NCI-H1417 (cell line): Measurements from ENCODE around the gene RBM20.
"Not testable (repeated sequence)": the region's sequence is repeated elsewhere in the genome, so short reads cannot be mapped to it uniquely, and the experiment has no call there.

Experiments used
- DNase-seq, 3 experiments: peaks; one replicate each; lab custom pipeline; 2025; lab: John Stamatoyannopoulos, UW

The RBM20 gene

DNA sequence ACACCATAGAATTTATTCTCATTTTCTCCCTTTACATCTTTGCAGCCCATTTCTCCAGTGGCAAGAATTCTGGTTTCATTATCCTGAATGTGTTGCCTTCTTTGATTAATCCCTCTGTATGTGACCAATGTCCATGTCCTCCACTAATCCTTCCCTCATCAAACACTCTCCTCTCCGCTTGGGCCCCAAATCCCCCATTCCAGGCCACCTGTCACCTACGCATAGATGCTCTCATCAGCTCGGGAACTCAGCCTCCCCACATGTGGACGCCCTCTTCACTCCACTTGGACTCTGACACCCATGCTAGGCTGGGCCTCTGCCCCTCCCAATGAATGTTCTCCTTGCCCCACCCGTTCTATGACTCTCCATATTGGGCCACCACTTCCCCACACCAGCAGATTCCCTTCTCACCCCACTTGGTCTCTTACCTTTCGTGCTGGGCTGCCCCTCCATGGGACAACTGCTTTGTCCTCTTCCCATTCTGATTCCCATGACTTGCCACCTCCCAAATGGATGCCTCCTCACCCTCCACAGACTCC is 18.7 kb upstream of the RBM20 start:
- no peak for DNase-seq

DNA sequence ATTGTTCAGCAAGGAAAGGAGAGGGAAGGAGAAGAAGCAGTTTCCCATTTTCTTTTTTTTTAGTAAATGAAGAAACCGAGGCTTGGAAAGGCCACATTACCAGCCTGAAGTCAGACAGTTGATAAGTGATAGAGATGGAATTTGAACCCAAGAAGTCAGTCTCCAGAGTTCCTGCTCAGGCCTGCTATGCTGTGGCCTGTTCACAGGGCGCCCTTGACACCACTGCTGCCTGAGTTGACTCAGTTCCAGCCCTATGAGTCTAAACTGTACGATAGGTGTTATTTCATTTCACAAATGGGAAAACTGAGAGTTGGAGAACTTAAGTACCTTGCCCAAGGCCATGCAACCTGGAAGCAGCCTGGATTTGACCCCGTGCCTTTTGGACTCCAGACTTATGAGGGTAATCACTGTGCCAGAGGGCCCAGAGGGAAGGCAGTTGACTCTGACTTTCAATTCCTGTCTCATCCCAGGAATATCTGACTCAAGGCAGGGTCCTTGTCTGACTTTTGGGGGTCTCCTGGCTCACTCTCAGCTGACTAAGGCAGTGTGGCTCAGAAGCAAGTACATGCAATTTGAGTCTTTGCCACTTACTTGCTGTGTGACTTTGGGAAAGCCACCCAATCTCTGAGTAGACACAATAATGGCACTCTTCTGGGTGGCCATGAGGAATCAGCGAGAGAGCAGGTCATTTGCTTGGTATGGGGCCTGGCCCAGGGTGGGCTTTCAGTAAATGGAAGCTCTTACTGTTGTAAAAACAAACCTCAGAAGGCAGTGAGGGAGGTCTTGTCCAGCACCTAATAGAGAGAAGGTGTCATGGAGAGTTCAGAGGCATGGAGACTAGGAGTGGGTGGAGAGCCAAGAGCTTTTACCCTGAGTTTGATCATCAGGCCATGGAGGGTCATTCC is 17.9 kb upstream of the RBM20 start:
- DNase-seq, result no peak

DNA sequence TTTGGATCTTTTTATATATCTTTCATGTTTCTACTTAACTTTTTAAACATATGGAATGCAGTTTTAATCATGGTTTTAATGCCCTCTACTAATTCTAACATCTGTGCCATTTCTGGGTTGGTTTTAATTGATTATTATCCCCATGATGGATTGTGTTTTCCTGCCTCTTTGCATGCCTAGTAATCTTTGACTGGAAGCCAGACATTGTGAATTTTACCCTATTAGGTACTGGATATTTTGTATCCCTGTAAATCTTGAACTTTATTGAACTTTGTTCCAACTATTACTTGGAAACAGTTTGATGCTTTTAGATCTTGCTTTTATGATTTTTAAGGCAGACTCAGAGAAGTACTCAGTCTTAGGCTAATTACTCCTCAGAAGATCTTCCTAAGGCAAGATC is 16.0 kb upstream of the RBM20 start:
- no peak for DNase-seq

DNA sequence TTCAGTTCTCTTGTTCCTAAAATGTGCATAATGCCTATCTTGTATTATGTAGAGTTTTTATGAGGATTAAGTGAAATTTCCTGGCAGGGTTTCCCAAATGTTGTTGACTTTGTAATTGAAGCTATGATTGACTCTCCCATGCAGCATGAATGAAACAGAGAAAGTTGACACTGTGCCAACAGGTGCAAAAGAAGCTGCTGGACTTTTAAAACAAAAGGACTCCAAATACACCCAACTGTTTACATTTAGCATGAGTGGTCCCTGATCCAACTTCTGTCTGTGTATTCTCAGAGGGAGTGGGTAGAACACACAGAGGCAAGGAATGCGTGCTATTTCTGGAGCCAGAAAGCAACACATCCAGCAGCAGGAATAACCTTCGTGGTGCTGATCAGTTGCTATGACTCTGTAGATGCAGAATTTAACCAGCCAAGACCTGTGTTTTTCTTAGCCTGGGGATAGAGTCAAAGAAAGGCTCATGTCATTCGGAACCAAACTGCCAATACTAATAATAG is 14.4 kb upstream of the RBM20 start:
- peak; percentile 61 to 93 (median 88) for DNase-seq

DNA sequence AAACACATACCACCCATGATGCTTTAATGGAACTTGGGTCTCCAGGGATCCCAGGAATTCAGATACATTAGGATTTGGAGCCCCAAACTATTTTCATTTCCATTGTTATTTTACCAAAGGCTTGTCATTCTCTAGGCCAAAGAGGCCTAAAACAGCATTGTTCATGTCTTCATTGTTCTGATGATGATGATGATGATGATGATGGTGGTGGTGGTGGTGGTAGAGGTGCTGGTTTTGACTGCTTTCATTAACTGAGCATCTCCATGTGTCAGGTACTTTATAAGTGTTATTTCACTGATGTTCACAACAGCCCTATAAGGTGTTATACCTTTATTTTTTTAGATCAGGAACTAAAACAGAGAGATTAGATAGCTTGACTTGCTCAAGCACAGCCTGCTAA is 12.2 kb upstream of the RBM20 start:
- DNase-seq, result no peak

DNA sequence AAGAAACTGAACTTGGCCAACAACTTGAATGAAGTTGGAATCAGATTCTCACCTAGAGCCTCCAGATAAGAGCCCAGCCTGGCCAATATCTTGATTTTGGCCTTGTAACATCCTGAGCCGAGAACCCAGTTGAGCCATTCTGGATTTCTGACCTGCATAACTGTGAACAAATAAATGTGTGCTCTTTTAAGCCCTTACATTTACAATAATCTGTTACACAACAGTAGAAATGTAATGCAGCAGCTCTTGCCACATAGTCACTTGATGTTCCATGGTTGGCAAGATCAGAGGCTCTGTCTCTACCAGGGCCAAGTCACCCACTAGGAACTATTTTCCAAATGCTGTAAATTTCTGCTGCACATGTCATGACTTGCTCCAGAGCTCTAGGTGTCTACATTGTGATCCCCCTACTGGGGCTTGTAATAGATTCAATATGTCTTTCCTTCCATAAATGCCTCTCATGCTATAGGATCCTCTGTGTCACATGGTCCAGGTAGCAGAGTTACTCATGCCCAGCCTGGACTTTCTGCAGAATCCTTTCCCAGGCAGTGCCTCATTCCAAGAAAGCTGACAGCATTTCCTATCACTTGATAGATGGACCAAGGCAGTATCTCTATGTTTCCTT is 11.4 kb upstream of the RBM20 start:
- no peak for DNase-seq

DNA sequence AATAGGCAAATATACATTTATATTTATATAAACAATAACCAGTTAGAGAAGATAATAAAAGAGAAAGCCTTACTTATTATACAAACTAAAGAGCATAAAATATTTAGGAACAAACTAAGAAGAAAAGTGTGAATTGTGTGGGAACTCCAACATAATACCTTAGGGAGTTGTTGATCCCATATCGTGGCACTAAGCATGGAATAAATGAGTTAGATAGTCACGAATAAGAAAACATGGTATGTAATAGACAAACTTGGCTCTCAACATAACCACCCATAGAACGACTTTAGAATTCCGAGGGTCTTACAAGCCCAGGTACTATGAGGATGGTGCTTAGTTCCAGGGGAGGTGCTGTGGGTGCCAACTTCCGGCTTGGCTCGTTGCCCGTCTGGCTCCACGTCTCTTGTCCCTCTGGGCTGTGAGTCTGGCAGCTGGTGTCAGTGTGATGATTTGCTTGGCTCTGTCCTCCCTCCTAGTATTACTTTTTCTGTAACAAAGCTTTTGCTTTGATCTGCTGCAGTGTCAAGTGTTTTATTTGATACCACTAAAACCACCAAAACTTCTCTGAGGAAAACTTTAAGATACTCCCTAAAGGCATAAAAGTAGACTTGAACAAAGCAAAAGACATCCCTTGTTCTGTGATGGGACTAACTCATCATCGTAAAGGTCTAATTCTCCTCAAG is 9.5 kb upstream of the RBM20 start:
- peak in 2 of 3 experiments; percentile 11 to 13 for DNase-seq

DNA sequence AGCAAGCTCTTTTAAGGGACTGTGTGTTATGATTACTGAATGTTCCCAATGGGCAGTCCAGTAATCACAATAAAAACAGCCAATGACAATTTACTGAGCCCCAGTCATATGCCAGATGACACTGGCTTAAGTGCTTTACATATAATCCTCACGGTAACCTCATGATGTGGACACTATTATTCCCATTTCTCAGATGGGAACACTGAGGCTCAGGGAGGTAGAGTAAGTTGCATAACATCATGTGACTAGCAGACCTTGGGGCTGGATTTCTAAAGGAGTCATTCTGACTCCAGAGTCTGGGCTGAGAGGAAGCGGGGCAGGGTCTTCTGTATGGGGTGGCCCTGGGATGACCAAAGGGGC is 7.6 kb upstream of the RBM20 start:
- no peak for DNase-seq

DNA sequence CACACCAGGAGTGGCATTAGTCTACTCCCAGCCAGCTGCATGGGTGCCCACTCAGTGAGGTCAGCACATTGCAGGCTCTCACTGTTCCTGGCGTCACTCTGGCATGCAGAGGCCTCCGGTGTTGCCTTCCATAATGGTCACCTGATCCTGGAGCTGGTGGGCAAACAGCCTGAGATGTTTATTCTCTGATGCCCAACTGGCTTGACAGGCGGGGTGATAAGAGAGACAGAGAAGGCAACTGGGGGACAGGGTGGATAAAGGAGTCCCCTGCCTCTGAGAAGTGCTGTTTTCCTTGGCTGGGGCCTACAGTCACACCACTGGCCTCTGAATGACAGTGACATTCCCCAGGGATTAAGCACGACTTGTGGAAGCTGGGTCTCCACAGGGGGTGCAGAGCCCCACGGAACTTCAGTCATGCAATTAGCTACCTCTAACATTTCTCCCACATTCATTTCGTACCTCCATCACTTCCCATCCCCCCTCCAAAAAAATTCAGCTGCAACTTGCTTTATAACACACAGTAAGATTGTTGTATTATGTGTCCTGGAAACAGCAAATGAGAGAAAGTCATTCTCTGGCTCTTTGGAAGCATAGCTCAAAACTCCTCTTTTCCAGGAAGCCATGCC is 7.1 kb upstream of the RBM20 start:
- no peak for DNase-seq

DNA sequence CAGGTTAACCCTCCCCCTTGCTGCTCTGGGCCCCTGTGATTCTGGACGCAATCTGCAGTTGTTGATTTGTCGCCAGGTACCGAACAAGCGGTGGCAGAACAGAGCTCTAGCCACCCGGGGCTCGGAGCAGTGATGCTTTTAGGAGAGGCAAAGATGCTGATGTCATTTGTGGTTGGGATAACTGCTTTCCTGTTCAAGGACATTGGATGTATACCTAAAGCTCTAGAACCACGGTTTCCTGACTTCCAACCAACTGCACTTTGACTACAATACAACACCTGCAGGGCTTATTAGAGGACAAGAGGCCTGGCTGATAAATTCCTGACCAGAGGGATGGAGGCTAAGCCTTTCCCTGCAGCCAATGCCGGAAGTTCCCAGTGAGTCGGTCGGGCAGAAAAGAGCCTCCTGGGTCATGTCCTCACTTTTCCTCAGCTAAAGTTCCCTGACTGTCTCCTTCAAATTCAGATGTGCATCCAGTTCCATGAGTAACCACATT is 6.5 kb upstream of the RBM20 start:
- peak in 1 of 3 experiments; percentile 5 for DNase-seq

DNA sequence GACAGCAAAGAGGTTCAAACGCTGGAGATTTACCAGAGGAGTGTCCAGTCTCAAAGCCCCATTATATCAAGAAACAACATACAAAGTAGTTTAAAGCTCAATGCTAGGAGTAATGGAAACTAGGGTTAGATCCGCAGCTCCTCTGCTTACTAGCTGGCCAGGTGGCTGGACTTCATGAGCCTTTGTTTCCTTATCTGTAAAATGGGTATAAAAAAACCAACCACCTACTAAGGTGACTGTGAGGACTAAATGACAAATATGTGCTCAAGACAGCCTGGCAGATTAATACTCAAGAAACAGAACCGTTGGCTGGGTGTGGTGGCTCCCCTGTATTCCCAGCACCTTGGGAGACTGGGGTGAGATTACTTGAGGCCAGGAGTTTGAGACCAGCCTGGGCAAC is 5.8 kb upstream of the RBM20 start:
- DNase-seq, result no peak

DNA sequence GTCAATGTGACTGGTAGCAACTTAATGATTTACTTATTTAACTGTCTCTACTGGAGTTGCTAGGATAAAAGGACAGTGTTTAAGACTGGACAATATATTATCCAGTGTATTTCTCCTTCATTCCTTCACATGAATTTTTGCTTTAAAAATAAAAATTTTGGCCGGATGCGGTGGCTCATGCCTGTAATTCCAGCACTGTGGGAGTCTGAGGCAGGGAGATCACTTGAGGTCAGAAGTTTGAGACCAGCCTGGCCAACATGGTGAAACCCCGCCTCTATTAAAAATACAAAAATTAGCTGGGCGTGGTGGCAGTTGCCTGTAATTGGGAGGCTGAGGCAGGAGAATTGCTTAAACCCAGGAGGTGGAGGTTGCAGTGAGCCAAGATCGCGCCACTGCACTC is 5.1 kb upstream of the RBM20 start:
- DNase-seq, result not testable (repeated sequence)

DNA sequence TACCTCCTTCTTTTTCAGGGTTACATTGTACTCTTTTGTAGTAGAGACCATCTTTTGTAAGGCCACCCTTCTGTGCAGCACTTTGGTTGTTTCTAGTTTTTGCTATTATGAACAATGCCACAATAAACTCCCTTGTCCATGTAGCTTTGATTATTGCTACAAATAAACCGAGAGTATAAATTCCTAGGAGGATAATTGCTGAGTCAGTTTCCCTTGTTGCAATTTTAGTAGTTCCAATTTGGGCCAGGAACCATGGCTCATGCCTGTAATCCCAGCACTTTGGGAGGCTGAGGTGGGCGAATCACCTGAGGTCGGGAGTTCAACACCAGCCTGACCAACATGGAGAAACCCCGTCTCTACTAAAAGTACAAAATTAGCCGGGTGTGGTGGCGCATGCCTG is 4.3 kb upstream of the RBM20 start:
- DNase-seq, result not testable (repeated sequence)

DNA sequence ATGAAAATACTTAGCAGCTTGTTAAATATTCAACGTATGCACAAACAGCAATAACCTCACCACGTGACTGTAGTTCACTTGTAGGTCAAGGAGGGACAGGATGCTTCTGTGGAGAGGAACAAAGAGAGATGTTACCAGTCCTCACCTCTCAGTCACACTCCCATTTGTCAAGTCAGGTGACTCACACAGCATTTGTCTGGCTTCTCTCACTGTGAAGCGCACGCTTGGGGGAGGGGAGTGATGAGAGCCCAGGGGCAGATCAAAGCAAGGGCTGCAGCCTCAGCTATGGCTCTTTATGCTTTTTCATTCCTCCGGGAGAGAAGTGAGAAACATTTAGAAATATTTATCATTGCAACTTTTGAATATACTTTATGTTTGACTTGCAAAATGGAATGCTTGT is 2.9 kb upstream of the RBM20 start:
- DNase-seq, result peak; percentile 55 to 87 (median 78)

DNA sequence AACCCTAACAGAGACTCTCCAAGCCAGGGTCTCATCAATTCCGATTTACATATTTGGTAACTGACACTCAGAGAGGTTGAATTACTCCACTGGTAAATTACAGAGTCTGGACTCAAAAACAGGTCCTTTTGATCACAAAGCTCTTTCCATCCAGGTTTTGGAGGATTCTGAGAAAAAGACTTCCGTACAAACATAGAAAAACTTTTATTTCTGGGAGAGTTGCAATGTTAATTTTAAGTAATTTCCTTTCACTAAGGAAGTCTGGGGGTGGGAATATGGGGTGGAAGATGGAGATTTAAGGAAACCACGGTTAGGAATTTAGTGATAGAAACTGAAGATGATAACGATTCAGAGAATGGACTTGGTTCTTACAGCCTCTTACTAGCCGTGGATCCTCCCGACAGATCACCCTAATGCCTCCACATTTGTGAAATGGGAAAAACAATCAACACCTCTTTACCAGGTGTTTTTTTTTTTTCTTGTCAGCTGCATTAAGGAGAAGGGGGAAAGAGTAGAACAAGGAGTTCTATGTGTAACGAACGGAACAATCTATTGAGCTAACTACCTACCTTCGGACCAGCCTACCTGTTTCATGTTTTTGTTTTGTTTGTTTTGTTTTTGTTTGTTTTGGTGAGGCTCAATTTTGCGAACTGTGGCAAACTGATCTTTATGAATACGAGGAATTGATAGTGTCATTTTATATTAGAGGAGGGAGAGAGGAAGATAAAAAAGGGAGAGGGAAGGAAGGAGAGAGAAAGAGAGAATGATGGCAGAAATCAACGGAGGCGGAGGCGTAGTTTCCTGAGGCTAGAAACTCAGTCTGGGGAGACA is 1.7 kb upstream of the RBM20 start:
- no peak for DNase-seq

DNA sequence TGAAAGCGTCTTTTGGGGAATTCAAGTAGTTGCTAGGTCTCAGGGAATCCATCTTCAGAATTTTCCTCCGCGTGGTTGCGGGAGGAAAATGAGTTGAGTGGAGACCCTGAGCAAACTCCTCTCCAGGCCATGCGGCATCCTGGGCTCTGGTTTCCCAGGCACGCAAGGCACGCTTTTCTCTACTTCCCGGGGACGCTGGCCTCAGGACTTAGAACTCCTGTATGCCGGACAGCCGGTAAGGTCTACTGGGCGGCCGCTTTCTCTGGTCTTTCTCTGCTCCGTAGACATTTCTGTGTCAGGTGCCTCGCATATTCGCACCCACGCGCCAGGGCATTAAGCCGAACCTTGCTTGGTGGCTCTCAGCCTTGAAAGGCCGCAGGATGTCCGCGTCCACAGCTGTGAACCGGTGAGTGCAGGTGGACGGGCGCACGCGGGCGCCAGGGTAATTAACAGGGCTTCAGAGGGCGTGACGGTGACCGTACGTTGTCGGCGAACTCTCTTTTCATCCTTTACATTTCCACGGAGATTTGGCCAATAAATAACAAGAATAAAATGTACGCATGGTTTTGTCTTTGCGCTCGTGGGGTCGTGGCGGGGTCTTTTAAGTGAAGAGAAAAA is 992 bp upstream of the RBM20 start:
- DNase-seq, result peak in 1 of 3 experiments; percentile 38

DNA sequence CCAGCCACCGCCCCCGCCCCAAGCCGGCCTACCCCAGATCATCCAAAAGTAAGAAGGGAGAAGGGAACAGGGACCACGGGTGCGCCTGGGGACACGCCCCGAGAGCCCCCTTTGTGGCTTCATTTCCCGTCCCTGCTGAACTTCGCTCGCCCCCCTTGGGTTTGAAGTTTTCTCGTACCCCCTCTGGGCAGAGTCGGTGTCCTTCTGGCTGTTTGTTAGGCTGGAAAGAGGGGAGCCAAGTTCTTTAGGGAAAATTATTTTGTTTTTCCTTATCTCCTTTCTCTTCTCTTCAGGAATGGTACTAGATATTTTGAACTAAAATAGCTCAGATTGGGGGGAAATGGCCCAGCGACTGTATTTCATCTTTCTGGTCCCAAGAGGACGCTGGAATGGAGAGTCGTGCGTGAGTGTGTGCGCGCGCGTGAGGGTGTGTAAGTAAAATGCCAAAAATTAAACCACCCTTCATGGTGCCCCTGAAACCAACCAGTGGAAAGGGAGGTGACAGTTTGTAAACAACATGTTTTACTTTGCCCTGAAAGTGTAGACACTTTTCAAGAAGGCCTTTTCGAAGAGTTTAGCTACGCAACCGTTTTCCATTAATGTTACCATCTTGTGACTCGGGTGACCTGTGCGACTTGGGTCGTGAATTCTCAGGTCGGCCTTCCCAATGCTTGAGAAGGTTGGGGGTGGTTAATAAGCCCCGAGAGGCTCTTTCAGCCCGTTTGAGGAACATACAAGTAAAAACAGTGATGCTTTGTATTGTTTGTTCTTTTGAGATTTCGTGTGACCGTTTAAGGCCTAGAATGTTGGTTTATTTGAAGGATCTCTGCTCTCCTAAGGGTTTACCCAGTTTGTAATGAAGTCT is 694 bp downstream of the RBM20 start:
- DNase-seq, result peak in 1 of 3 experiments; percentile 20

DNA sequence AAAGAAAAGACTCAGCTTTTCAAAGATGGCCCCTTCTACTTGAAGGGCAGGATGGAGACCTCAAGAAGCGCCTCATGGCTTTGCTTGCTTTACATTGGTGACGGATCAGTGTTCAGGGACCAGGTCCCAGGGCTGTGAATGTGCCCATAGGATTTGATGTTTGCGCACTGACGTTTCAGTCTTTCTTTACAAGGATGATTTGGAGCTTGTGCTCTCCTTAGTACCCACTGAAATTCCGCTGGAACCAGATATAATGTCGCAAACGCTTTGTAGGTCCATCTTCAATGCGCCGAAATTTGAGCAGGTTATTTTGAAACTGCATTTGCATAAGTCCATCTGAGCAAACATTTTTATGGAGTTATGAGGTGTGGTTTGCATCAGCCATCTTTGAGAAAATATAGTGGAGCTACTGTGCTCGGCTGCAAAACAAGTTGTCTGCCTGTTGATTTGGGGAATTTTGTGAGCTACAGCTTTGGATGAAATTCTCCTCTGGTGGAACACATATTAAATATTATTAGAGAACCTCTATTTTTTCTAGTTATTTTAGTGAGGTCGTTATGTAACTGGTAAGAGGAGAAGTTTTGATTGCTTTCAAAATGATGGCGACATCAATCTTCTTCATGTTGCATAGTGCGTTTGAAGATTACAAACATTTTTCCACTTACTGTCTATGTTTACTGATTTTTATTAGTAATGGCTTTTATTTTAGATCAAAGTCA is 2.4 kb downstream of the RBM20 start:
- peak in 1 of 3 experiments; percentile 67 for DNase-seq

DNA sequence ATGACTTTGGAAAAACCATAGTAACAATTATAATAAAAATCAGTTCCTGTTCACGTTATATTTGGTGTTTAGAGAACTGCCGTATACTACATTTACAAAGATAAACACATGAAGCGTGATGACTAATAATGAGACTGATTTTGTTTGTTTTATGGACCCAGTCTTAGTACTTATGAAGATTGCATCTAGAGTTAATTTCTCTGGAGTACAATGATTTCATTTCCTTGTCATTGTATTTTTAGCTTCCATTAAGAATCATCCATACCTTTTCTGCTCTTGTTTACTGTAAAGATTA is 2.9 kb downstream of the RBM20 start:
- peak in 1 of 3 experiments; percentile 12 for DNase-seq
